ENCODE measurements around the gene RORC. TPM values are rescaled to one million over a fixed set of nuclear protein-coding genes. Genes with fewer than 3 reads are reported as not detected.

RORC gene
- total and polyA plus RNA-seq, 2 of the 8 experiments (the other 6 are each of a cell fraction or from before 2014, with no cell fraction given): 0.44 to 0.54 TPM

GRCh38 chr1:151858886-151859665 lies 27.5 kb upstream of the RORC start (continued):
- TF ChIP-seq CTBP2 (IDR thresholded peaks at IDR 0.05; ENCODE audit: borderline replicate concordance, insufficient read depth, insufficient read length, low read length): no peak
- TF ChIP-seq SUZ12 (IDR thresholded peaks at IDR 0.05; ENCODE audit: low read length): no peak
- no peak for TF ChIP-seq CHD2 (IDR thresholded peaks at IDR 0.05; ENCODE audit: low read length)
- TF ChIP-seq EGR1 (IDR thresholded peaks at IDR 0.05; ENCODE audit: borderline replicate concordance, low read depth, low read length): no peak
- TF ChIP-seq, protein P1, sequence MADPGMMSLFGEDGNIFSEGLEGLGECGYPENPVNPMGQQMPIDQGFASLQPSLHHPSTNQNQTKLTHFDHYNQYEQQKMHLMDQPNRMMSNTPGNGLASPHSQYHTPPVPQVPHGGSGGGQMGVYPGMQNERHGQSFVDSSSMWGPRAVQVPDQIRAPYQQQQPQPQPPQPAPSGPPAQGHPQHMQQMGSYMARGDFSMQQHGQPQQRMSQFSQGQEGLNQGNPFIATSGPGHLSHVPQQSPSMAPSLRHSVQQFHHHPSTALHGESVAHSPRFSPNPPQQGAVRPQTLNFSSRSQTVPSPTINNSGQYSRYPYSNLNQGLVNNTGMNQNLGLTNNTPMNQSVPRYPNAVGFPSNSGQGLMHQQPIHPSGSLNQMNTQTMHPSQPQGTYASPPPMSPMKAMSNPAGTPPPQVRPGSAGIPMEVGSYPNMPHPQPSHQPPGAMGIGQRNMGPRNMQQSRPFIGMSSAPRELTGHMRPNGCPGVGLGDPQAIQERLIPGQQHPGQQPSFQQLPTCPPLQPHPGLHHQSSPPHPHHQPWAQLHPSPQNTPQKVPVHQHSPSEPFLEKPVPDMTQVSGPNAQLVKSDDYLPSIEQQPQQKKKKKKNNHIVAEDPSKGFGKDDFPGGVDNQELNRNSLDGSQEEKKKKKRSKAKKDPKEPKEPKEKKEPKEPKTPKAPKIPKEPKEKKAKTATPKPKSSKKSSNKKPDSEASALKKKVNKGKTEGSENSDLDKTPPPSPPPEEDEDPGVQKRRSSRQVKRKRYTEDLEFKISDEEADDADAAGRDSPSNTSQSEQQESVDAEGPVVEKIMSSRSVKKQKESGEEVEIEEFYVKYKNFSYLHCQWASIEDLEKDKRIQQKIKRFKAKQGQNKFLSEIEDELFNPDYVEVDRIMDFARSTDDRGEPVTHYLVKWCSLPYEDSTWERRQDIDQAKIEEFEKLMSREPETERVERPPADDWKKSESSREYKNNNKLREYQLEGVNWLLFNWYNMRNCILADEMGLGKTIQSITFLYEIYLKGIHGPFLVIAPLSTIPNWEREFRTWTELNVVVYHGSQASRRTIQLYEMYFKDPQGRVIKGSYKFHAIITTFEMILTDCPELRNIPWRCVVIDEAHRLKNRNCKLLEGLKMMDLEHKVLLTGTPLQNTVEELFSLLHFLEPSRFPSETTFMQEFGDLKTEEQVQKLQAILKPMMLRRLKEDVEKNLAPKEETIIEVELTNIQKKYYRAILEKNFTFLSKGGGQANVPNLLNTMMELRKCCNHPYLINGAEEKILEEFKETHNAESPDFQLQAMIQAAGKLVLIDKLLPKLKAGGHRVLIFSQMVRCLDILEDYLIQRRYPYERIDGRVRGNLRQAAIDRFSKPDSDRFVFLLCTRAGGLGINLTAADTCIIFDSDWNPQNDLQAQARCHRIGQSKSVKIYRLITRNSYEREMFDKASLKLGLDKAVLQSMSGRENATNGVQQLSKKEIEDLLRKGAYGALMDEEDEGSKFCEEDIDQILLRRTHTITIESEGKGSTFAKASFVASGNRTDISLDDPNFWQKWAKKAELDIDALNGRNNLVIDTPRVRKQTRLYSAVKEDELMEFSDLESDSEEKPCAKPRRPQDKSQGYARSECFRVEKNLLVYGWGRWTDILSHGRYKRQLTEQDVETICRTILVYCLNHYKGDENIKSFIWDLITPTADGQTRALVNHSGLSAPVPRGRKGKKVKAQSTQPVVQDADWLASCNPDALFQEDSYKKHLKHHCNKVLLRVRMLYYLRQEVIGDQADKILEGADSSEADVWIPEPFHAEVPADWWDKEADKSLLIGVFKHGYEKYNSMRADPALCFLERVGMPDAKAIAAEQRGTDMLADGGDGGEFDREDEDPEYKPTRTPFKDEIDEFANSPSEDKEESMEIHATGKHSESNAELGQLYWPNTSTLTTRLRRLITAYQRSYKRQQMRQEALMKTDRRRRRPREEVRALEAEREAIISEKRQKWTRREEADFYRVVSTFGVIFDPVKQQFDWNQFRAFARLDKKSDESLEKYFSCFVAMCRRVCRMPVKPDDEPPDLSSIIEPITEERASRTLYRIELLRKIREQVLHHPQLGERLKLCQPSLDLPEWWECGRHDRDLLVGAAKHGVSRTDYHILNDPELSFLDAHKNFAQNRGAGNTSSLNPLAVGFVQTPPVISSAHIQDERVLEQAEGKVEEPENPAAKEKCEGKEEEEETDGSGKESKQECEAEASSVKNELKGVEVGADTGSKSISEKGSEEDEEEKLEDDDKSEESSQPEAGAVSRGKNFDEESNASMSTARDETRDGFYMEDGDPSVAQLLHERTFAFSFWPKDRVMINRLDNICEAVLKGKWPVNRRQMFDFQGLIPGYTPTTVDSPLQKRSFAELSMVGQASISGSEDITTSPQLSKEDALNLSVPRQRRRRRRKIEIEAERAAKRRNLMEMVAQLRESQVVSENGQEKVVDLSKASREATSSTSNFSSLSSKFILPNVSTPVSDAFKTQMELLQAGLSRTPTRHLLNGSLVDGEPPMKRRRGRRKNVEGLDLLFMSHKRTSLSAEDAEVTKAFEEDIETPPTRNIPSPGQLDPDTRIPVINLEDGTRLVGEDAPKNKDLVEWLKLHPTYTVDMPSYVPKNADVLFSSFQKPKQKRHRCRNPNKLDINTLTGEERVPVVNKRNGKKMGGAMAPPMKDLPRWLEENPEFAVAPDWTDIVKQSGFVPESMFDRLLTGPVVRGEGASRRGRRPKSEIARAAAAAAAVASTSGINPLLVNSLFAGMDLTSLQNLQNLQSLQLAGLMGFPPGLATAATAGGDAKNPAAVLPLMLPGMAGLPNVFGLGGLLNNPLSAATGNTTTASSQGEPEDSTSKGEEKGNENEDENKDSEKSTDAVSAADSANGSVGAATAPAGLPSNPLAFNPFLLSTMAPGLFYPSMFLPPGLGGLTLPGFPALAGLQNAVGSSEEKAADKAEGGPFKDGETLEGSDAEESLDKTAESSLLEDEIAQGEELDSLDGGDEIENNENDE (IDR thresholded peaks at IDR 0.05; ENCODE audit: insufficient replicate concordance, low read length): no peak
- no peak for TF ChIP-seq SP1 (IDR thresholded peaks at IDR 0.05; ENCODE audit: low read depth, low read length)
- no peak for TF ChIP-seq CBX8 (IDR thresholded peaks at IDR 0.05; ENCODE audit: borderline replicate concordance, low read depth, low read length)
- TF ChIP-seq YY1 (IDR thresholded peaks at IDR 0.05; ENCODE audit: low read depth, low read length): no peak

Measured in H1 (cell line).